Subcutaneous abdominal adipose tissue (tissue), 5 donors: ENCODE measurements around the gene ETV3L.
"Not testable (repeated sequence)": the region's sequence is repeated elsewhere in the genome, so short reads cannot be mapped to it uniquely, and the experiment has no call there.

Experiments
- H3K27ac ChIP-seq: one replicate; pipeline ENCODE4 v1.7.0; 2013; ENCODE audit warnings: low read depth, mild to moderate bottlenecking, inconsistent platforms, low read length, moderate library complexity
- H3K27me3 ChIP-seq, 5 donors: one replicate each; pipeline ENCODE4 v1.7.0; 2013; ENCODE audit warnings: low read length in 5 of 5, inconsistent platforms in 1 of 5; ENCODE audit not compliant: control insufficient read depth in 5 of 5, insufficient read depth in 4 of 5
- H3K36me3 ChIP-seq, 5 donors: one replicate each; pipeline ENCODE4 v1.7.0; 2013; ENCODE audit warnings: low read length in 5 of 5; ENCODE audit not compliant: control insufficient read depth in 5 of 5, insufficient read depth in 5 of 5
- H3K4me1 ChIP-seq, 5 donors: one replicate each; pipeline ENCODE4 v1.7.0; 2013; ENCODE audit warnings: low read length in 5 of 5, mild to moderate bottlenecking in 3 of 5, moderate library complexity in 1 of 5; ENCODE audit not compliant: control insufficient read depth in 5 of 5, insufficient read depth in 5 of 5
- H3K4me3 ChIP-seq, 5 donors: one replicate each; pipeline ENCODE4 v1.7.0; 2013; ENCODE audit warnings: low read length in 5 of 5, low read depth in 1 of 5
- H3K9ac ChIP-seq, 5 donors: one replicate each; pipeline ENCODE4 v1.7.0; 2013; ENCODE audit warnings: low read length in 5 of 5, mild to moderate bottlenecking in 4 of 5, moderate library complexity in 3 of 5
- H3K9me3 ChIP-seq, 5 donors: one replicate each; pipeline ENCODE4 v1.7.0; 2013; ENCODE audit warnings: low read length in 5 of 5; ENCODE audit not compliant: control insufficient read depth in 5 of 5
- donor health status: healthy.
- donor health status: healthy.
- donor health status: healthy.
- donor health status: healthy.
- donor health status: healthy.

ETV3L gene

DNA sequence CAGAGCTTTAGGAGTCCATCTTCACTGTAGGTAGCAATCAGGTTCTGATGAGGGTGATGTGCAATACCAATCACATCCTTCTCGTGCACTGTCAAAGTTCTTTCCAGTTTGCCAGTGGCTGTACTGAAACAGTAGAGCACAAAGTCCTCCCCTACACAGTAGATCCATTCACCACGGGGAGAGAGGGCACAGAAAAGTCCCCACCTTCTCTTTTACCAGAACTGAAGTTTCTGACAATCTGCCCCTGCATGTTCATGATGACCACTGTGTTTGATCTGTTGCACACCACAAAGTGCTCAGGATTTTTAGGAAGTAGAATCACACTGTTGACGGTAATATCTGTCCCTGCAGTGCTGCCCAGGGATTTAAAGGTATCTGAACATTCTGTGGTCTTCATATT lies 40.4 kb downstream of the ETV3L start:
- not testable (repeated sequence) for H3K4me3 ChIP-seq, H3K9me3 ChIP-seq

DNA sequence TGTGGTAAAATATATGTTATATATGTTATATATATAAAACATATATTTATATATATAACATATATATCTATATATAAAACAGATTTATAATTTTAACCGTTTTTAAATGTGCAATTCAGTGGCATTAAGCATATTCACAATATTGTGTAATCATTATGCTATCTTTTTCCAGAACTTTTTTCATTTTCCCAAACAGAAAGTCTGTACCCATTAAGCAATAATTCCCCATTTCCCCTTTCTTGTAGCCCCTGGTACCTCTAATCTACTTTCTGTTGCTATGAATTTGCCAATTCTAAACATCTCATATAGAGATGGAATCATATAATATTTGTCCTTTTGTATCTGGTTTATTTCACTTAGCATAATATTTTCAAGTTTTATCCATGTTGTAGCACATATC lies 43.3 kb downstream of the ETV3L start:
- Histone ChIP-seq H3K27ac (no peak overlapping the region), H3K36me3 (no peaks in the 10 kb centered on the region), H3K4me1 (no peaks in the 10 kb centered on the region), H3K4me3 (no peak overlapping the region), H3K27me3 (no peaks in the 10 kb centered on the region), H3K9ac (no peak overlapping the region), H3K9me3 (peaks cover 0 to 14% (median 10%) of the 10 kb centered on the region in 5 donors)

More for the DNA sequence above, 40.4 kb downstream of the ETV3L start:
- not testable (repeated sequence) for H3K4me1 ChIP-seq, H3K27ac ChIP-seq, H3K9ac ChIP-seq, H3K27me3 ChIP-seq, H3K36me3 ChIP-seq

DNA sequence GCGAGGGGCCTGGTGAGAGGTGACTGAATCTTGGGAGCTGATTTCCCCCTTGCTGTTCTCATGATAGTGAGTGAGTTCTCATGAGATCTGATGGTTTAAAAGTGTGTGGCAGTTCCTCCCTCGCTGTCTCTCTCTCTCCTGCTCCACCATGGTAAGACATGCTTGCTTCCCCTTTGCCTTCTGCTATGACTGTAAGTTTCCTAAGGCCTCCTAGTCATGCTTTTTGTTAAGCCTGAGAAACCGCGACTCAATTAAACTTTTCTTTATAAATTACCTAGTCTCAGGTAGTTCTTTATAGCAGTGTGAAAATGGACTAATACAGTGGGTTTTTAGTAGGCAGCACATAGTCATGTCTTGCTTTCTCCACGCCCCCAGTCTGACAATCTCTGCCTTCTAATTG lies 43.9 kb downstream of the ETV3L start:
- not testable (repeated sequence) for H3K4me1 ChIP-seq, H3K4me3 ChIP-seq, H3K27me3 ChIP-seq, H3K9ac ChIP-seq, H3K27ac ChIP-seq, H3K36me3 ChIP-seq
- H3K9me3 ChIP-seq: peaks cover 0 to 14% (median 8%) of the 10 kb centered on the region in 5 donors

DNA sequence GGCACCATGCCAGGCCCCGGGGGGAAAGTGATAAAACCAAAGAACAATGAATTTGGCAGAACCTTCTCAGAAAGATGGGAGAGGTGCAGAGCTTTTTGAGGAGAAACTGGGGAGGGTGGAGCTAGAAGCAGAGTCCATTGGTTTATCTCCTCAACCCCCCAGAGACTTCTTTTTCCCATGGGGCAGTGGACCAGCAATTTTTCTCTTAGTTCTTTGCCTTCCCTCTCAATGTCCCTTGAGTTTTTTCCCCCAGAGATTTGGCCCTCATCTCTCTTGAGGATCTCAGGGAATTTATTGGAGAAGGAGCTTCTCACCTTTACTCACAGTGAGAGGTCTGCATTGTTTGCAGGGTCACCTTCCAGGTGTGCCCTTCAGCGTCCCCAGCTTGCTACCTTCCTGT lies 48.8 kb downstream of the ETV3L start:
- H3K9ac ChIP-seq: no peak overlapping the region
- H3K9me3 ChIP-seq: peaks cover 0 to 14% (median 8%) of the 10 kb centered on the region in 5 donors
- H3K36me3 ChIP-seq: no peaks in the 10 kb centered on the region
- H3K4me3 ChIP-seq: no peak overlapping the region
- H3K27me3 ChIP-seq: no peaks in the 10 kb centered on the region
- no peak overlapping the region for H3K27ac ChIP-seq
- peaks cover 0 to 5% (median 0%) of the 10 kb centered on the region in 5 donors for H3K4me1 ChIP-seq

DNA sequence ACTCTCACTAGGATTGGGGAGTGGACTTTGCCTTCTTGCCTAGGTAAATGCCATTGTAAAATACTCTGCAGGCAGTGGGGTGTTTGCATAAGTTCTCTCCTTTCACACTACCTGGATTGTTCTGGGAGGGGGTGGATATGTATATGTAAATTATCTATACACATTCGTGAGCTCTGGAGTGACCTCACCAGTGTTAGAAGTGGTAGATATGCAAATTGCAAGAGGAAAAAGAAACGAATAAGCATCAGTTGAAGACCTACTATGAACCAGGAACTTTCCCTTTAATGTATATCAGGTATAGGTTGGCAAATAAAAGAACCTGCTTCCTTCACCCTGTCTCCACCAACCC lies 52.6 kb downstream of the ETV3L start:
- Histone ChIP-seq H3K9me3 (peaks cover 0 to 8% (median 3%) of the 10 kb centered on the region in 5 donors), H3K36me3 (no peaks in the 10 kb centered on the region), H3K27ac (no peak overlapping the region), H3K4me1 (peaks cover 3 to 37% (median 32%) of the 10 kb centered on the region in 5 donors), H3K9ac (no peak overlapping the region), H3K27me3 (no peaks in the 10 kb centered on the region), H3K4me3 (no peak overlapping the region)

DNA sequence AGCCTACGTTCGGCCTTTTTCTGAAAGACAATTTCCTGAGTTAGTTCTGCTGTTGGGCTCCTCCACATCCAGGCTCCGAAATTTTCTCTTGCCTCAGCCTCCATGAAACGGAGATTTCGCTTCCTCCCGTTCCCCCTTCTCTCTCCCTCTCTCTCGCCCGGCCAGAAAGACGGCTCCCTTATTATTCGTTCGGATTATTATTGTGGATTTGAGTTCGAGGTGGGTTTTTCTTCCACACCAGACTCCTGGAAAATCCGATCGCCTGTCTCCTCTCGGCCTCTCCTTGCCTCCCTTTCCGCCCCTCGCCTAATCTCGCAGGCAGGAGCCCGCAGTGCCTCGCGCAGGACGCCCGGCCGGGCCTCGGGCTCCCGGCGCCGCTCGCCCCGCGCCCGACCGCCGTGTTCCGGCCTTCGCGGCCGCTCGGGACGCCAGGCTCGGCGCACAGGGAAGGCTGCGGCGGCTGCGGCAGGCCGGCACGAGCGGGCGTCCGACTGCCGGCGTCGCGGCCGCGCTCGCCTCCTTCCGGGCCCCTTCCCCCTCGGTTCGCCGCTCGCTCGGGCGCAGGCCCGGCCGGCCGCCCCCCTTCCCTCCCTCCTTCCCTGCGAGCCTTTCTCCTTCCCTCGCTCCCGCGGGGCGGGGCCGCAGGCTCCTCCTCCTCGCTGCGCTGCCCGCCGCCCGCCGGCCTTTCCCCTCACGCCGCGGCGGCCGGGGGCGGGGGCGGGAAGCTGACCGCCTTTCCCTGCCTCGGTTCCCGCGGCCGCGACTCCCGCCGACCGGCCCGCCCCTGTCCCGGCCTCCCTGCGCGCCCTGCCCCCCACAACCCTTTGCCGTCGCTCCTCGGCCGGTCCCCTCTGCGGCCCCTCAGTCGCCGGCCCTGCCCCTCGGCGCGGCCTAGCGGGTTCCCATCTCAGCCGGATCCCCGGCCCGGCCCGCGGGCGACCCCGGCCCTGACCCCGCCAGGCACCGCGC lies 54.1 kb downstream of the ETV3L start, which contains the start of gene ARHGEF11:
ARHGEF11 (minus strand) TSS at position 493 of the 969 bp plus-strand sequence. CDS start 1,412 bp downstream, outside the sequence.
- no peaks in the 10 kb centered on the region for H3K27me3 ChIP-seq
- peak within 1 kb of the TSS; percentile 78 to 86 (median 80) for H3K4me3 ChIP-seq
- H3K36me3 ChIP-seq: no peaks in the 10 kb centered on the region
- H3K4me1 ChIP-seq: peaks cover 3 to 45% (median 44%) of the 10 kb centered on the region in 5 donors
- H3K27ac ChIP-seq: peak within 1 kb of the TSS; percentile 90
- H3K9ac ChIP-seq: peak within 1 kb of the TSS; percentile 91 to 97 (median 94)
- no peaks in the 10 kb centered on the region for H3K9me3 ChIP-seq

DNA sequence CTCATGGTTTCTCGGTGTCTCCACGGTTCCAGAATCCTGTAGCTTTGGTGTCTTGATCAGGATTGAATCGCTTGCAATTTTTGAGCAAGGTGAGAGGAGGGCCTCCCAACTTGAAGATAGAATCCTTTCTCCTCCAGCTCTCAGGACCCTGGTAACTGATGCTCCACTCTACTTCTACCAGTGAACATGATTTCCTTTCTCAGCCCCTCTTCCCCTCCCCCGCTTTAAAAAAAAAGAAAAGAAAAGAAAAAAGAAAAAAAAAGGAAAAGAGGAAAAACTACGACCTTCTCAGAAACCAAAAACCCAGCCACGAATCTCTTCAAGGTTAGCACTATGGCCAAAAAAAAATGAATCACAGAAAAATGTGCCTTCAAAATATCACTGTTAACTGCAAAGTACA lies 55.3 kb downstream of the ETV3L start:
- Histone ChIP-seq H3K9ac (peak overlapping the region; percentile 4 to 95 (median 91)), H3K27me3 (no peaks in the 10 kb centered on the region), H3K27ac (no peak overlapping the region), H3K4me1 (peaks cover 3 to 52% (median 44%) of the 10 kb centered on the region in 5 donors), H3K4me3 (peak overlapping the region; percentile 78 to 86 (median 80)), H3K36me3 (no peaks in the 10 kb centered on the region), H3K9me3 (no peaks in the 10 kb centered on the region)

DNA sequence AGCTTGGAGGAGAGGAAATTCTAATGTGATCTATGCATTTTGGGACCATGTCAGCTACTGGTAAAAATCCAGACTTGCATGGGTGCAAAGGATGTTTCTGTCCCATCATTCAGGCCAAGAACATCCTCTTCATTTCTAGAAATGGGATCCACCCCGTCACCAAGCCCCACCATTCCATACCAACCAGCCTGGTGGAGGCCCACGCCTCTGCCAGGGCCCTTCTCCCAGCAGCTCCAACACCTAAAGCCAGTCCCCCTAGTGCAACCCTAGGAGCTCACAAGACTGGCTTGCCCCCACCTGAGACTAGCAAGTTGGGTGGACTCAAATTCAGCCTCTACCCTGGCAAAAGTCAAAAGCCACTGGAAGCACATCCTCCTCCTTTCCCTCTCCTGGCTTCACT lies 55.9 kb downstream of the ETV3L start:
- no peaks in the 10 kb centered on the region for H3K27me3 ChIP-seq
- peaks cover 3 to 52% (median 44%) of the 10 kb centered on the region in 5 donors for H3K4me1 ChIP-seq
- H3K27ac ChIP-seq: no peak overlapping the region
- no peaks in the 10 kb centered on the region for H3K36me3 ChIP-seq
- H3K9me3 ChIP-seq: no peaks in the 10 kb centered on the region
- peak overlapping the region; percentile 51 to 84 (median 80) for H3K4me3 ChIP-seq
- H3K9ac ChIP-seq: peak overlapping the region in 3 of 5 donors; percentile 46 to 91 (median 66)

DNA sequence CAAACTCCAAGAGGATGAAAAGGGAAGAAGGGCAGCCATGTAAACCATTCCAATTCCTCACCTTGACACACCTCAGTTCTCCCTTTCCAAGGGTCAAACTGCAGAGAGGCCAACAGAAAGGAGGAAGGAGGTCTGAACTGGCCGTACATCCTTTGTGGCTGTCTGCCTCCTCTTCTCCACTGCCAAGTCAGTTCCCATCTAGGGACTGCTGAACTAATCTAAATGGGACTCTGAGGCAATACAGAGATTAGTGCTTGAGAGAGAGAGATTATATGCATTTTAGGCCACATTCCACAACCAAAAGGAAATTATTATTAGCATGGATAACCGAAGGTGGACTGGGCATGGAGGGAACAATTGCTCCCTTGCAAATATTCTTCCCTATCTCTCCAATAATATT lies 56.8 kb downstream of the ETV3L start:
- Histone ChIP-seq H3K9ac (peak overlapping the region in 2 of 5 donors; percentile 12 to 66), H3K36me3 (no peaks in the 10 kb centered on the region), H3K9me3 (no peaks in the 10 kb centered on the region), H3K27me3 (no peaks in the 10 kb centered on the region), H3K4me1 (peaks cover 3 to 59% (median 48%) of the 10 kb centered on the region in 5 donors), H3K27ac (no peak overlapping the region), H3K4me3 (peak overlapping the region in 4 of 5 donors; percentile 8 to 84 (median 80))
